SJCRH30 (cell line): ENCODE measurements around the gene SMC4. TPM values are rescaled to one million over a fixed set of nuclear protein-coding genes. Genes with fewer than 3 reads are reported as not detected.

Experiments
- total RNA-seq: library from RNA; depleted of rRNA; stranded (reverse); fragments of >200 nt; shearing (Covaris generic); gene quantifications from 2 replicates; pipeline ENCODE4 v1.2.3, GENCODE V29; 2014; rRNA removed

Gene SMC4
- total RNA-seq, 1 experiment from 2014 or later = 316 TPM

Other genes with a start within 250 kb of the SMC4 start
- 0.05 and 0.14 TPM in 2 replicates for gene C3orf80, start 174.2 kb upstream of the SMC4 start, total RNA-seq
- 25.4 and 30.4 TPM in 2 replicates for gene IFT80, start 425 bp upstream of the SMC4 start, total RNA-seq
- gene TRIM59, start 50.1 kb downstream of the SMC4 start, total RNA-seq = 39.1 and 39.9 TPM in 2 replicates
- gene KPNA4, start 165.9 kb downstream of the SMC4 start, total RNA-seq = 35.3 and 35.4 TPM in 2 replicates